Activated effector memory CD4-positive, alpha-beta T cell treated with Interleukin-2 at 50 U/mL for 16 hours (primary cell): ENCODE results near the gene CILP2.
A peak's percentile ranks its signal among the peaks of the same experiment; 100 is the strongest.

Experiments
- DNase-seq: peaks from one replicate; pipeline ENCODE4 v3.0.0-alpha.2; 2020

CILP2 gene

DNA sequence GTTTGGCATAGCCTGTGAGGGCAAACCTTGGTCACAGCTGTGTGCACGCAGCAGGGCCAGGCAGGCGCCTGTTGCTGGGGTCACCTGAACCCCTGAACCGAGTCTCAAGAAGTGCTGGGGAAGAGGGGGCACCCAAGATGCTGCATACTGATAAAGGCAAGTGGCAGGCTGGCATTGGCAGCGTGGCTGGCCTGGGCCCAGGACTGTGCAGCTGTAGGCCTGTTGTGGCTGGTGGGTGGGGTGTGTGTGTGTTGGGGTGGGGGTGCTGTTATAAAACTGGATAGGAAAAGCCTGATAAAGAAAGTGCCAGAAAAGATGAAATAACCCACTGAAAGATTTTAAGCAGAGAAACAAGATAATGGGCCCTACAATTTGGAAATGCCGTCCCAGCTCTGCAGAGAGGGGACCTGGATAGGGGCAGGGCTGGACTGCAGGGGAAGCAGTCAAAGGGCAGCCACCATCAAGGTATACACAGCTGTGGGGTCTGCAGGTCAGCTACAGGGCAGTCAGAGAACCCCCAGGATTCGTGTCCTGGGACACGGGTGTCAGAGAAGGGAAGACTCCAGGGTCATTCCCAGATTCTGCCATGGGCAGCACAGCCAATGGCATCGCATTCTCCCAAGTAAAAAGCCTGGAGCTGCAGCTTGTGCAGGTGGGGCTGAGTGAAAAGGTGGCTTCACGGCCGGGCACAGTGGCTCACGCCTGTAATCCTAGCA, 33.2 kb downstream of the CILP2 start:
- DNase-seq, result no peak

DNA sequence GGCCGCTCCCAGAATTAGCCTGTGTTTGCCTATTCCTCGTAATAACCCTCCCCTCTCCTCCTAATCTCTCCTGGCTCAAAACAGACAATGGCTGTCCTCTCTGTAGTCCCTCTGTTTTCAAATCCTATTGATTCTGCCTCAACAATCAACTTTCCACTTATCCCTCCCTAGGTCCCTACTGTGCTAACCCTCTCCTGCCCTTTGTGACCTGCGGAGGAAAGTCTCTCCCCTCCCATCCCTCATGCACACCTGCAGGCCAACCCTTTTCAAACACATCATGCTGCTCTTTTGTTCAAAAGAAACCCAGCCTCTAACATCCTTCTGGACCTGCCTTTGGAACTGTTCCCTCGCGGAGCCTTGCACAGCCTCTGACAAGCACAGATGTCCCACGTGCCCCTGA, 37.3 kb downstream of the CILP2 start:
- DNase-seq, result no peak

DNA sequence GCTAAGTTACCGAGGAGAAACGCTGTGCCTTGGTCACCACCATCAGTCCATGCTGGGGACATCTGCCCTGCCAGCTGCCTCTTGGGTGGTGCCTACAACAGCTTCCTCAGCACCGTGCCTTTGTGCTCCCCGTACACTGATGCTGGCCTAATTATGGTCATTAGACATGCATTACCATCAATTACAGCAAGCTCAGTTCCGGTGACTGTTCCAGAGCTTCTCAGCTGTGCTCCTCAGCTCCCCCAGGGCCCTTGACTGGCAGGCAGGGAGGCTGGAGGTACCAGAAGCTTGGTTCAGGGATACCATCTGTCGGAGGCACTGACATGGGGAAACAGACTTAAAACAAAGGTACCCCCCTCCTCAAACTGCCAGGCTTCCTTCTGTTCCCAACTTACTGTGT, 40.2 kb downstream of the CILP2 start:
- DNase-seq, result no peak

DNA sequence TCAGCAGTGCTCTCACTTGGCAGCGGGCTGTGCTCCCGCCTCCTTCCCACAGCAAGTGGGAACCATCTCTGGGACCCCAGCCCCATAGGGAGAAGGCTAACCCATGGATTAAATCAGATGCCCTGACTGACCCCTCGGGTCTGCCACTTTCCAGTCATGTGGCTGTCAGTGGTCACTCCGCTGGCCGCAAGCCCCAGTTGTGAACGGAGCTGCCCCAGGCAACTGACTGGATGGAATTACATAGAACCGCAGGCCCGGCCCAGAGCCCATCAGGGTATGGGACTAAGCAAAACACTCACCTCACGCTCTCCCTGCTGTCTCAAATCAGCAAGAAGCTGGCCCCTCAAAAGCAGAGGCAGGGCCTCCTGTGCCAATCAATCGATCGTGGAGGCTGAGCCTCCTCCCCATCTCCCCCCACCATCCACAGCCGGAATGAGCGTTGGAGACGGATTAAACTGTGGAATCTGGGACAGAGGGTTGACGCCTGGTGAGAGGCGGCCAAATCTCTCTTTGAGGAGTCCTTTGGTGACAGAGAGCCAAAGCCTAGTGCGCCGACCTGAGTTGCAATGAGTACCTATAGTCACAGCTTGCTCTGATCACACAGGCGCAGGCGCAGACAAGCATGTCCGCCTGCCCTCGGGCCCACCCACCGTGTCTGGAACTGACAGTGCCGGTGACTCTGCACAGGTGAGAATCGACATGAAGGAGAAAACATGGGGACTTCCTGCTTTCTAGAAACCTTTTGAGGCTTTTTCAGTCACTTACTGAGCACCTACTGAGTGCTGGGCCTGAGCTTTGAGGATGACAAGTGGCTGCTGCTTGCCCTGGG, 41.7 kb downstream of the CILP2 start:
- DNase-seq, result no peak

DNA sequence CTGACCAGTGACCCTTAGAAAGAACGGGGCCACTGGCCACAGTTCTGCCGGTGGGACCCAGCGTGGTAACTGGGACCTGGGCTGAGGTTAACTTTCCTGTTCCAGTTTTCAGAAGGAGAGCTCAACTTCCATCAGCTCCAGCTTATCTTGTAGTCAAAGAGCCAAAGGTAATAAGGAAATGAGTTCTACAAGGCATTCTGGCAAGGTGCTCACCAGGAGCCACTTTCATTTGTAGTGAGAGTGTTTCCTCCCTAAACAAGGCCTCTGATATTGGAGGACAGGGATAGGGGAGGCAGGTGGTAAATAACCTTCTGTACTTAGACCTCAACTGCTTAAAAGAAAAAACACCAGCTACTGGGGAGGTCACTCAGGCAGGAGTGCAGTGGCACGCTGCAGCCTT, 42.4 kb downstream of the CILP2 start:
- no peak for DNase-seq

DNA sequence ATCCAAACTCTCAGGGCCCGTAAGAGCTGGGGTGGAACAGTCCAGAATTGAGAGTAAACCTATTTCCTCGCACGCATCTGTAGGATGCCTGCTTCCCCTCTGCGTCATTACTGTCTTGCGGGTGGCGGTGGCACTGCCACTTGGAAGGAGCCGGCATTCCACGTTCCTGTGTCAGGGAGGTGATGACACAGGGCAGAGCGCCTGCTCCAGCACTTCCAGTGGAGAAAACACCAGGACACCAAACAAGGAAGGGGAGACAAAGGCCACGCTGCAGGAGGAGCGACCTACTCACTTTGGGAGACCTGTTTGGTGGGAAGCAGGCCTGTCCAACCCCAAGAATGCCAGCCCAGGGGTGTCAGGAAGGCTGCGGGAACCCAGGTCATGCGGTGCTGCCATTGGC, 43.3 kb downstream of the CILP2 start:
- DNase-seq, result no peak

DNA sequence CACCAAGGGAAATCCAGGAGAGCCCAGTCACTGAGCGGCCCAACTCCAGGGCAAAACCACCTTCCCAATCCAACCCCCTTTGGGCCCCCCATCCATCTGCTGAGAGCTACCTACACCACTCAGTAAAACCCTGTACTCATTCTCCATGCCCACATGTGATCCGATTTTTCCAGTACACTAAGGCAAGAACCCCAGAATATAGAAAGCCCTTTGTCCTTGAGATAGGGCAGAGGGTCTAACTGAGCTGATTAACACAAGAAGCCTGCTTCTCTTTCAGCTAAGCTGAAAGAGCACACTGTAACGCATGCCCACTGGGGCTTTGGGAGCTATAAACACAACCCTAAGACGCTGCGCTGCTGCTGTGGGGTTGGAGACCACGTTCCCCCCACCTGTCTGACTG, 44.4 kb downstream of the CILP2 start:
- no peak for DNase-seq

DNA sequence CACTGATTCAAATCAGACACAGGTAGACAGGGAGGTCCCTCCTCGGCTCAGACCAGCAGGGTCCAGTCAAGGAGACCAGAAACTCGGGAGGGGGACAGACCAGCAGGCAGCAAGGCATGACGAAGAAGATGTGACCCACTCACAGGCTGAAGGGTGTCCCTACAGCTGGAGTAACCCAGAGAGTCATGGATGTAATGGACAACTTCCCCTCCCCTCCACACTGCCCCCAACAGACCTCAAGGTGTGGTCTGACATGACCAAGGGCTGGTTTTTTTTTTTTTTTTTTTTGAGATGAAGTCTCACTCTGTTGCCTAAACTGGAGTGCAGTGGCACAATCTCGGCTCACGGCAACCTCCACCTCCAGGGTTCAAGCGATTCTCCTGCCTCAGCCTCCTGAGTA, 46.3 kb downstream of the CILP2 start:
- no peak for DNase-seq

DNA sequence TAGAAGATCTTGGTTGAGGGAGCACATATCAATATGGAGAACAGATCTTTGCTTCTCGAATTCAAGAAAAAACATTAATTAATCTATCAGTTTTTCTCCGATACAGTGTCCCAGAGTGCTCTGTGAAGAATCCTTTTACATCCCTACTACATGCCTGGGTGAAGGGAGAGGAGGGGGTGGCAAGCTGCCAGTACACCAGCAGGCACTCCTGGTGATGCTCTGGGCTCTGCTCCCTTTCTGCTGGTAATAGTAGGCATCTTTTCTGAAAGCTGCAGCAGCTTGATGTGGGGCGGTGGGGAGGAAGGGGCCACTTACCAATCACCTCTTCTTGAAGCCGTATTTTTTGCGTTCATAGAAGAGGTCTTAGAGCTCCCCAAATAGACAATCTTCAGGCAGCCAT, 49.7 kb downstream of the CILP2 start:
- DNase-seq, result no peak

DNA sequence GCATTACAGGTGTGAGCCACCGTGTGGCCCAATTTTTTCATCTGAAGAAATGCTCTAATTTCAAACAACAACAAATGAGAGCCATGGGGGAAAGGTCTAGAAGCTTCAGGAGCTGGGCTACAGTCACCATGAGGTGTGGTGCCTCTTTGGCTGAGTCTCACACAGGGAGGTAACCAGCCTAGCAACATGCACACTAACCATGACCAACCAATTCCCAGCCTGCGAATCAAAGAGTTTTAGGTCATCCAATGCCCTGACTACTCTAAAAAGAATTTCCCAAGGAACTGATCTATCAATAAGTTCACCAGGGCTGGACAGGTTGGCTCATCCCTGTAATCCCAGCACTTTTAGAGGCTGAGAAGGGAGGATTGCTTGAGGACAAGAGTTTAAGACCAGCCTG, 50.5 kb downstream of the CILP2 start:
- DNase-seq, result no peak

DNA sequence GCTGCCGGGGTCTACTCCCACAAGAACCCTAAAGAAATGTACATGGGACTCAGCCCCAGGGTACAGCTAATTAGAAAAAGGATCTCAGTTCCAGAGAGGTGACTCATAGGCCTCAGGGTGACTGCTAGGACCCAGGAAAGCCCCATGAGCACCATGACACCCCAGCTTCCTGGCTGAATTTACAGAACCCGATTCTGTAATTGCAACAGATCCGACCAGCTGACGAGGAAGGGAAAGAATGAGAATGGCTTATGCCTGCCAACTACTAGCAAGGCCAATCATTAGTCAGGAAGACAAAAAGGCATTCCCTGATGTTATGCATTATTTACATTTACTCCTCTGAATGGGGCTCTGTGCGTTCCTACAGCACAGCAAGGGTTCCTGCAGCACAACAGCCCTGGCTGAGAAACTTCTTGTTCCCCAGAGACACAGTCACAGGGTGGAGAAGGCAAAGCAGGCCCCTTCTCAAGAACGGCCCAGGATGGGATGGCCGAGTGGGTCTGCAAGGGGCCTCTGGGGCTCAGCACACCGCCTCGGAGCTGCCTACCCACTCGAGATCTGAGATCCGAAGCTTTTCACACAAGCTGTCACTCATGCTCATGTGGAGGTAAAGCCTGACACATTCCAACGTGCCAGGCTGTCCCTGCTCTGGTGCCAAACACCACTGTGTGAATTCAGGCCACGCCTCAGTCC, 53.2 kb downstream of the CILP2 start:
- peak; percentile 52 for DNase-seq

DNA sequence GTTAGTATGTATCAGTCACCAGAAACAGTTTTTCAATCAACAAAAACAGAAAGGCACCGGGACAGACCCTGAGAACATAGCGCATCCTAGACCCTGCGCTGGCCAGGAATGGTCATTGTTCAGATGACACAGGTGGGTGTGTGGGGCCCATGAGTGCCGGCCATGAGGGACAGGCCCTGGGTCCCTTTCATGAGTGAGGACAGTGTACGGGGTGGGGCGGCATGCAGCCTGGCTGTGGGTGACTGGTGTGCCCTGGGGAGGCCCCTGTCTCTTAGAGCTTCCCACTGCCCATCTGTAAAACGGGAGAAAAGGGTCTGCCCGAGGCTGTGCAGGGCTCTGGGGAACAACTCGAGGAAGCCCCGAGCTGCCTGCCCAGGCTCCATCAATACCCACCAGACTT, 54.6 kb downstream of the CILP2 start:
- DNase-seq, result no peak

DNA sequence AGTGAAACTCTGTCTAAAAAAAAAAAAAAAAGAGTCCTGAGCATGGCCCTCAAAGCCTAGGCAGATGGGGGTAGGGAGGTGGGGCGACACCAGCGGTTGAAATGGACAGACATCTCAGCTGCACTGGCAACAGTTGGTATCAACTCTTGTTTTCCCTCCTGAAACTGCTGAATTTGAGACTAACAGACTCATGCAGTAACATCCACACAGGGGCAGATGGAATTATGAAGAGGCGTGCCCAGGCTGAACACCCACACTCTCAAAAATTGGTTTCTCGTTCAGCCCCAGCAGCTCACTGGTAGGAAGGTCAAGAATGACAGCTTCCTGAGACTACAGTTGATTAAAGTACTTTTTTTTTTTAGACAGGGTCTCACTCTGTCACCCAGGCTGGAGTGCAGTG, 56.3 kb downstream of the CILP2 start:
- no peak for DNase-seq

DNA sequence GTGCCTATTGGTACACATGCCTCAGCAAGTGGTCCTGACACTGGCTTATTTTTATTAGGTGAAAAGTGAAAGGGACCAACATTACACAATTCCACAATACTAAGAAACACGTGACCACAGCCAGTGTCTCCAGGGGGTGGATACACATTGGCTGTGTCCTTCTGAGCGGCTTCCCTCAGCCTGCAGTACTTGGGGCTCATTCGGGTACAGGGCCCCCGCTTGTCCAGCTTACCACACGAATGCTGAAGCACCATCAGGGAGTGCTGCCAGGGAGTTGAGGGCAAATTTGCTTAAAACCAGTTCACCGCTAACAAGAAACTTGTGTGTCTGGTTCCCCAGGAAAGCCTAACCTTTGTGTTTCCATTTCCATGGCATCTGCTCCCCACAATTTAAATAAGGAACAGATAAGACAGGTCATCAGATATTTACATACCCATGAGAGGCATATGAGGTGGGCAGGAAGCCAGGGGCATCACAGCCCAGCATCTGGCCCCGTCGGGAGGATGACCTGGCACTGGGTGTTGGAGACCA, 57.2 kb downstream of the CILP2 start:
- no peak for DNase-seq
